SH-SY5Y (cell line): ENCODE results near the gene HOXC11.

Experiments
- GATA2 ChIP-seq: IDR thresholded peaks from 2 replicates; pipeline ENCODE4 v1.6.1; 2011; ENCODE audit warnings: mild to moderate bottlenecking, low read depth, low read length
- GATA3 ChIP-seq: IDR thresholded peaks from 2 replicates; pipeline ENCODE4 v1.6.1; 2011; ENCODE audit warnings: low read depth, mild to moderate bottlenecking, low read length, moderate library complexity

DNA sequence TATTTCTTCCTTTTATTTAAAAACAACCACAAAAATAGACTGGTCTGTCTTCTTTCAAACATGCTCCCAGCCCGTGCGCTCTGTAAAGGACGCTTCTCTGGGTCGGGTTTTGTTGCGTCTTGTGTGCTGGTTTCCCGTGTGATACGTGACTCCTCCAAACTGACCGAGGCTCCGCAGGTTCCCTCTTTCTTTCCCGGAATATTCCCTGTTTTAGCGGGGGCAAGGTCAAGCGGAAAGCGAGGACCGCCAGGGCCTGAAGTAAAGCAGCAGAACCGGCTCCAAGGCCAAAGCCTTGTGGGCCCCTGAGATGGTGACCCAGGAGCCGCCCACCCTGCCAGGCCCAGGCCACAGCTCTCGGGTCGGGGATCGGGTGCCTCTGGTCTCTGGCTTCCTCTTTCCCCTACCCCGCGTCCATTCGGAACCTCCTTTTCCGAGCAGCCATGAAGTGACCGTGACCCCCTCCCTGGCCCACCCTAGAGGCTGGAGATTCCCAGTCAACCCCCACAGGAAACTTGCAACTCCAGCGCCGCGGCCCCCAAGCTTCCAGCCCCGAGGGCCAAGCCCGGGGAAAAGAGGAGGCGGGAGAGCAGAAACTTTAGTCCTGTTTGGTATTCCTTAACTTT, 11.1 kb downstream of the HOXC11 start:
- TF ChIP-seq GATA3 (no peak), GATA2 (no peak)
